C4-2B (cell line): ENCODE results near the gene OCA2.

Source experiments
- ZFX ChIP-seq: fragments of 450-650 bp; IDR thresholded peaks from 2 replicates; pipeline ENCODE4 v1.6.1; 2017
- TF ChIP-seq, protein P1 (sequence below): fragments of 450-650 bp; conservative IDR thresholded peaks from 2 replicates; pipeline ENCODE4 v1.5.1; 2017; ENCODE audit warnings: mild to moderate bottlenecking

DNA sequence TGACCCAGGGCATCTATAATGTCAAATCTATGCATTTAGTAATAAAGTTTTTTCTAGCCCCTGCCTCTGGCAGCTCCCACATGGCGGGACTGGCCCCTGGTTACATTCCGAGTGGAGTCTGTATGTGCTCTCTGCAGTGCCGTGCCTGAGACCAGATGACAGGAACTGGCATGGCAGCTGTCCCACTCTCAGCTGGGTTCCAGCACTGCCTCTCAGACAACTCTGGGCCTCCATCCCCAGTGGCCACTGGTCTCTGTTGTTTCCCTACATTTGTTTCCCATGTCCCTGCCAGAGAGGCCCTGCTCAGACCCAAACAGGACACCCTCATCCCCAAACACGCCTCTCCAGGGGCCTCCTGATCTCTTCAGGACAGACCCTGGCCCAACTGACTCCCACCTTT, 109.3 kb downstream of the OCA2 start:
- TF ChIP-seq, protein P1, sequence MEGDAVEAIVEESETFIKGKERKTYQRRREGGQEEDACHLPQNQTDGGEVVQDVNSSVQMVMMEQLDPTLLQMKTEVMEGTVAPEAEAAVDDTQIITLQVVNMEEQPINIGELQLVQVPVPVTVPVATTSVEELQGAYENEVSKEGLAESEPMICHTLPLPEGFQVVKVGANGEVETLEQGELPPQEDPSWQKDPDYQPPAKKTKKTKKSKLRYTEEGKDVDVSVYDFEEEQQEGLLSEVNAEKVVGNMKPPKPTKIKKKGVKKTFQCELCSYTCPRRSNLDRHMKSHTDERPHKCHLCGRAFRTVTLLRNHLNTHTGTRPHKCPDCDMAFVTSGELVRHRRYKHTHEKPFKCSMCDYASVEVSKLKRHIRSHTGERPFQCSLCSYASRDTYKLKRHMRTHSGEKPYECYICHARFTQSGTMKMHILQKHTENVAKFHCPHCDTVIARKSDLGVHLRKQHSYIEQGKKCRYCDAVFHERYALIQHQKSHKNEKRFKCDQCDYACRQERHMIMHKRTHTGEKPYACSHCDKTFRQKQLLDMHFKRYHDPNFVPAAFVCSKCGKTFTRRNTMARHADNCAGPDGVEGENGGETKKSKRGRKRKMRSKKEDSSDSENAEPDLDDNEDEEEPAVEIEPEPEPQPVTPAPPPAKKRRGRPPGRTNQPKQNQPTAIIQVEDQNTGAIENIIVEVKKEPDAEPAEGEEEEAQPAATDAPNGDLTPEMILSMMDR = no peak
- no peak for TF ChIP-seq ZFX
